ENCODE measurements around the gene MLLT6.

MLLT6 gene

DNA sequence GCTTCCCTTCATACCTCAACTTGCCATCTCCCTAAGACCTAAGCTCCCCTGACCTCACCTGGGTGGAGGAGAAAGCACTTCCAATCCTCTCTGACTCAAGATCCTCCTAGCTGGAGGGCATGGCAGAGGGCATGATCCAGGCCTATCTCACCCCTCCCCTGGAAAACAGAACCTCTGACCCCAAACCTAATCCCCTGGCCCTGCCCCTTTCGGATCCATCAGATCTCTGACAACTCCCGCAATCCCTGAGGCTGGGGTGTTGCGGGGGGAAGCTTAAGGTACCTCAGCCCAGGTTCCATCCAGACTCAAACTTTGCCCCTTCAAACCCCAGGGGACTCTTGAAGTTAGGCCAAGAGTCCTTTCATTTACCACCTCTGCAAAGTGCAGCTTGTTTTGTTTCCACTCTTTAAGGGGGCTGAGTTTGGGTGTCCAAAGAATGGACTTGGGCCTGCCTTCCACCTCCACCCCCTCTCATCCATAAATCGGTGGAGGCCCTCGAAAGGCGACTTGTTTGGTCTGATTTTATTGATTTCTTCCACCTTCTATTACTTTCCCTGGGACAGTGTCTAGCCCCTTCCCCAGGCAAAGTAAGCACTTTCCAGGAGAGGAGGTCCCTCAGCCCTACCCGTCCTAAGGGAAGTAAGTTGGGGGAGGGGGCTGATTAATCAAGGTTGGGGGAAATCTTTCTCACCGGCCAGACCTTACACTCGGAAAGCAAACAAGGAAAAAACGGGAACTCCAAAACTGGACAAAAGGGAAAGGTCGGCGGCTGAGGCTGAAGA lies 32.9 kb upstream of the MLLT6 start:
- WGBS, 2 donors (ENCODE audit: extremely low coverage in 2 of 2, insufficient read length in 2 of 2, insufficient replicate concordance in 1 of 2), result no CpG with 5 or more reads among the region's 12 CpGs
- H3K27ac ChIP-seq (replicated peaks; ENCODE audit: low read length), result no peak overlapping the region

DNA sequence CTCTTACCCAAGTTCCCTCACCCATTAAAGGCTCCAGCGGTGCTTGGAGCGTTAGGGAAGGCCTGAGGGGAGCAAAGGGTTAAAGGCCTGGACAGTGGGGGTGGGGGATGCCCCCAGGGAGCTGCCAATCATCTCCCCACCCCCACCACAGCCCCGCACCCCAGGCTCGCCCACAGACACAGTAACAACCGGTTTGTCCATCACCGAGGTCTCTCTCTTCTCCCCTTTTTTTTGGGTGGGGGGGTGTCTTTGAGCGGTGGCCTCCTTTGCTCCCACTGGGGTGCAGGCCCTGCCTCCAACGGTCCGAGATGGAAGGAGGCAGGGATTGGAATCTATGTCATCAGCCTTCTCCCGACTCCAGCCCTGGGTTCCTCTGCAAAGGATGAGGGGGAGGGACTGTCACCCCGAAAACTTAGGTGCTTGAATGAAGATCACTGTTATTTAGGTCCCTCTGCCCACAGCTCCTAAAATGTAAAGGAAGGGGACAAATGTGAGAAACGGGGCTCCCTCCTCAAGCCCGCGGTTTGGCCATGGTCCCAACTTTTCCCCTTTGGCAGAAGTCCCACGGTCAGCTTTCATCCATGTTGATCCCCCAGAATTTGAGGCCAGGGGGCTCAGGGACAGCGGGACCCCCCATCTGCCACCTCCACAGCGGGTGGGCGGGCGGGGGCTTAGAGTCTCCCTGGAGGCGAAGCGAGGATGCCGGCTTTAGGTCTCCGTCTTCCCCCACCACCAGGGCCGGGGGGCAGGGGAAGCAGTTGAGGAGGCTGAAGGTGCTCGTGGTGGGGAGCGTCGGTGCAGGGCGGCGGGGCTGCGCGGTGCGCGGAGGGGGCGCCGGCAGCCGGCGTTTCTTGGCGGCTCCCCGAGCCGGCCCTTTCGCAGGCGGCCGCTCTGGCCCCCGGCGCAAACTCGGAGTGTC lies 32.0 kb upstream of the MLLT6 start:
- Histone ChIP-seq H3K9me3 (replicated peaks in 1 of 2; ENCODE audit: control insufficient read depth in 2 of 2, insufficient read depth in 1 of 2, low read depth in 1 of 2, low read length in 2 of 2) (no peaks in the 10 kb centered on the region), H2AK5ac (ENCODE audit: low read depth, low read length) (peak overlapping the region; percentile 78), H3K27me3 (ENCODE audit: control insufficient read depth in 3 of 3, insufficient read depth in 3 of 3, low read depth in 1 of 3, low read length in 3 of 3) (peaks cover 6 to 54% (median 47%) of the 10 kb centered on the region in 3 experiments), H3K27ac (replicated peaks; ENCODE audit: low read length) (no peak overlapping the region), H3K9ac (ENCODE audit: low read depth, low read length, poor library complexity) (peak overlapping the region; percentile 96), H3K79me1 (ENCODE audit: low read depth, low read length) (no peaks in the 10 kb centered on the region), H3K14ac (ENCODE audit: low read length) (peak overlapping the region; percentile 25), H3K4ac (ENCODE audit: low read length) (no peak overlapping the region), H3K4me1 (ENCODE audit: control insufficient read depth in 2 of 2, insufficient read depth in 1 of 2, low read depth in 1 of 2, low read length in 2 of 2) (peaks cover 17 to 20% of the 10 kb centered on the region in 2 donors), H3K4me2 (ENCODE audit: insufficient read depth, low read length, poor library complexity, severe bottlenecking) (peak overlapping the region; percentile 95), H4K91ac (ENCODE audit: low read depth, low read length, poor library complexity) (no peak overlapping the region), H3K4me3 (ENCODE audit: low read length in 2 of 2) (peak overlapping the region; percentile 56 to 91), H3K18ac (ENCODE audit: low read length) (peak overlapping the region; percentile 96), H2BK15ac (ENCODE audit: low read length) (peak overlapping the region; percentile 2), H3K23ac (ENCODE audit: low read depth, low read length, poor library complexity) (peak overlapping the region; percentile 78), H4K8ac (ENCODE audit: low read depth, low read length) (no peak overlapping the region), H2AFZ (ENCODE audit: low read length) (peak overlapping the region; percentile 93), H2BK12ac (ENCODE audit: low read length) (no peak overlapping the region), H2BK120ac (ENCODE audit: low read depth, low read length) (no peak overlapping the region), H2BK5ac (ENCODE audit: low read length) (no peak overlapping the region), H3K36me3 (replicated peaks in 1 of 2; ENCODE audit: control insufficient read depth in 2 of 2, insufficient read depth in 2 of 2, low read length in 2 of 2) (no peaks in the 10 kb centered on the region)
- no peak for DNase-seq (ENCODE audit: low spot score)
- no CpG with 5 or more reads among the region's 46 CpGs for WGBS, 2 donors (ENCODE audit: extremely low coverage in 2 of 2, insufficient read length in 2 of 2, insufficient replicate concordance in 1 of 2)

More for the DNA sequence above, 32.9 kb upstream of the MLLT6 start:
- H3K27me3 ChIP-seq (ENCODE audit: control insufficient read depth in 3 of 3, insufficient read depth in 3 of 3, low read depth in 1 of 3, low read length in 3 of 3), result peaks cover 6 to 56% (median 50%) of the 10 kb centered on the region in 3 experiments
- H3K36me3 ChIP-seq (replicated peaks in 1 of 2; ENCODE audit: control insufficient read depth in 2 of 2, insufficient read depth in 2 of 2, low read length in 2 of 2), result no peaks in the 10 kb centered on the region
- no peak overlapping the region for H2BK120ac ChIP-seq (ENCODE audit: low read depth, low read length)
- peak overlapping the region; percentile 78 for H3K4me2 ChIP-seq (ENCODE audit: insufficient read depth, low read length, poor library complexity, severe bottlenecking)
- H2BK15ac ChIP-seq (ENCODE audit: low read length), result peak overlapping the region; percentile 2
- H3K14ac ChIP-seq (ENCODE audit: low read length), result no peak overlapping the region
- H3K4me1 ChIP-seq (ENCODE audit: control insufficient read depth in 2 of 2, insufficient read depth in 1 of 2, low read depth in 1 of 2, low read length in 2 of 2), result peaks cover 17 to 20% of the 10 kb centered on the region in 2 donors
- no peak overlapping the region for H3K9ac ChIP-seq (ENCODE audit: low read depth, low read length, poor library complexity)
- H3K4me3 ChIP-seq (ENCODE audit: low read length in 2 of 2), result peak overlapping the region; percentile 56 to 91
- H4K8ac ChIP-seq (ENCODE audit: low read depth, low read length), result no peak overlapping the region
- DNase-seq (ENCODE audit: low spot score), result no peak
- H2BK5ac ChIP-seq (ENCODE audit: low read length), result no peak overlapping the region
- no peak overlapping the region for H2AK5ac ChIP-seq (ENCODE audit: low read depth, low read length)
- H3K23ac ChIP-seq (ENCODE audit: low read depth, low read length, poor library complexity), result no peak overlapping the region
- no peak overlapping the region for H4K91ac ChIP-seq (ENCODE audit: low read depth, low read length, poor library complexity)
- H3K4ac ChIP-seq (ENCODE audit: low read length), result no peak overlapping the region
- no peaks in the 10 kb centered on the region for H3K79me1 ChIP-seq (ENCODE audit: low read depth, low read length)
- peak overlapping the region; percentile 30 for H2AFZ ChIP-seq (ENCODE audit: low read length)
- peak overlapping the region; percentile 79 for H3K18ac ChIP-seq (ENCODE audit: low read length)
- no peaks in the 10 kb centered on the region for H3K9me3 ChIP-seq (replicated peaks in 1 of 2; ENCODE audit: control insufficient read depth in 2 of 2, insufficient read depth in 1 of 2, low read depth in 1 of 2, low read length in 2 of 2)
- H2BK12ac ChIP-seq (ENCODE audit: low read length), result no peak overlapping the region

DNA sequence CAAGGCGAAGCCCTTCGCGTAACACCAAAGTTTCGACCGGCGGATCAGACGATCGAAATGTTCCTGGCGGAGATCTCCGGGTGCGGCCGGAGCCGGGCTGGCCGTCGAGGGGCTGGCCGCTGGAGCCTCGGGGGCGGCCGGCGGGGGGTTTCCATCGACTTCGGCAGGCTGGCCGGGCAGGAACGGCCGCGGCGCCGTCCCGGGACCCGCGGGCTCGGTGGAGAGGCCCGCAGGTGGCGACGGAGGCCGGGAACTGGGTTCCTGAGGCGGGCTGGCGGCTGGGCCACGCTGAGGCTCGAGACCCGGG lies 31.4 kb upstream of the MLLT6 start:
- peak overlapping the region; percentile 56 to 91 for H3K4me3 ChIP-seq (ENCODE audit: low read length in 2 of 2)

More for the DNA sequence above, 31.4 kb upstream of the MLLT6 start:
- Histone ChIP-seq H3K23ac (ENCODE audit: low read depth, low read length, poor library complexity) (peak overlapping the region; percentile 78), H3K27ac (replicated peaks; ENCODE audit: low read length) (no peak overlapping the region), H2AFZ (ENCODE audit: low read length) (peak overlapping the region; percentile 93), H3K9ac (ENCODE audit: low read depth, low read length, poor library complexity) (peak overlapping the region; percentile 96), H2BK120ac (ENCODE audit: low read depth, low read length) (no peak overlapping the region), H2BK15ac (ENCODE audit: low read length) (no peak overlapping the region), H3K4ac (ENCODE audit: low read length) (no peak overlapping the region), H3K9me3 (replicated peaks in 1 of 2; ENCODE audit: control insufficient read depth in 2 of 2, insufficient read depth in 1 of 2, low read depth in 1 of 2, low read length in 2 of 2) (no peaks in the 10 kb centered on the region), H4K8ac (ENCODE audit: low read depth, low read length) (no peak overlapping the region), H3K14ac (ENCODE audit: low read length) (no peak overlapping the region), H3K36me3 (replicated peaks in 1 of 2; ENCODE audit: control insufficient read depth in 2 of 2, insufficient read depth in 2 of 2, low read length in 2 of 2) (no peaks in the 10 kb centered on the region), H2AK5ac (ENCODE audit: low read depth, low read length) (peak overlapping the region; percentile 78), H3K27me3 (ENCODE audit: control insufficient read depth in 3 of 3, insufficient read depth in 3 of 3, low read depth in 1 of 3, low read length in 3 of 3) (peaks cover 6 to 48% (median 40%) of the 10 kb centered on the region in 3 experiments), H3K18ac (ENCODE audit: low read length) (peak overlapping the region; percentile 96), H2BK5ac (ENCODE audit: low read length) (no peak overlapping the region), H3K4me1 (ENCODE audit: control insufficient read depth in 2 of 2, insufficient read depth in 1 of 2, low read depth in 1 of 2, low read length in 2 of 2) (peaks cover 17 to 20% of the 10 kb centered on the region in 2 donors), H2BK12ac (ENCODE audit: low read length) (no peak overlapping the region), H3K79me1 (ENCODE audit: low read depth, low read length) (no peaks in the 10 kb centered on the region), H3K4me2 (ENCODE audit: insufficient read depth, low read length, poor library complexity, severe bottlenecking) (peak overlapping the region; percentile 95), H4K91ac (ENCODE audit: low read depth, low read length, poor library complexity) (no peak overlapping the region)
- no CpG with 5 or more reads among the region's 41 CpGs for WGBS, 2 donors (ENCODE audit: extremely low coverage in 2 of 2, insufficient read length in 2 of 2, insufficient replicate concordance in 1 of 2)
- no peak for DNase-seq (ENCODE audit: low spot score)

Data from neuronal stem cell (in vitro differentiated cells).